Astrocyte (in vitro differentiated cells and primary cell): ENCODE measurements around the gene GPD2.

Source experiments
- EZH2 ChIP-seq: IDR thresholded peaks from 2 replicates; pipeline ENCODE4 v1.6.1; 2012; ENCODE audit warnings: mild to moderate bottlenecking, low read length, inconsistent platforms; ENCODE audit not compliant: insufficient read depth
- TF ChIP-seq, protein P1 (sequence below): IDR thresholded peaks from 2 replicates; pipeline ENCODE4 v1.5.1; 2011; ENCODE audit warnings: low read depth, mild to moderate bottlenecking, inconsistent platforms, low read length, moderate library complexity; ENCODE audit not compliant: insufficient read depth

DNA sequence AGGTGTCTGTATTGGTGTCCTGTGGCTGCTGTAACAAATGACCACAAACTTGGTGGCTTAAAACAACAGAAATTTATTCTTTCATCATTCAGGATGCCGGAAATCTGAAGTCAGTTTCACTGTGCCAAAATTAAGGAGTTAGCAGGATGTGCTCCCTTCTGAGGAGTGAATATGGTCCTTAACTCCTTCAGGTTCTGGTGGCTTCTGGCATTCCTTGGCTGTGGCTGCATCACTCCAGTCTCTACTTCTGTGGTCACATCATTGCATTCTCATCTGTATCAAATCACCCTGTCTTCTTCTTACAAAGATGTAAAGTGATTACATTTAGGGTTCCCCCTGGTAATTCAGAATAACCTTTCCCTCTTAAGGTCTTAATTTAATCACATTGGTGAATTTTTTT, 12.6 kb downstream of the GPD2 start:
- TF ChIP-seq, protein P1, sequence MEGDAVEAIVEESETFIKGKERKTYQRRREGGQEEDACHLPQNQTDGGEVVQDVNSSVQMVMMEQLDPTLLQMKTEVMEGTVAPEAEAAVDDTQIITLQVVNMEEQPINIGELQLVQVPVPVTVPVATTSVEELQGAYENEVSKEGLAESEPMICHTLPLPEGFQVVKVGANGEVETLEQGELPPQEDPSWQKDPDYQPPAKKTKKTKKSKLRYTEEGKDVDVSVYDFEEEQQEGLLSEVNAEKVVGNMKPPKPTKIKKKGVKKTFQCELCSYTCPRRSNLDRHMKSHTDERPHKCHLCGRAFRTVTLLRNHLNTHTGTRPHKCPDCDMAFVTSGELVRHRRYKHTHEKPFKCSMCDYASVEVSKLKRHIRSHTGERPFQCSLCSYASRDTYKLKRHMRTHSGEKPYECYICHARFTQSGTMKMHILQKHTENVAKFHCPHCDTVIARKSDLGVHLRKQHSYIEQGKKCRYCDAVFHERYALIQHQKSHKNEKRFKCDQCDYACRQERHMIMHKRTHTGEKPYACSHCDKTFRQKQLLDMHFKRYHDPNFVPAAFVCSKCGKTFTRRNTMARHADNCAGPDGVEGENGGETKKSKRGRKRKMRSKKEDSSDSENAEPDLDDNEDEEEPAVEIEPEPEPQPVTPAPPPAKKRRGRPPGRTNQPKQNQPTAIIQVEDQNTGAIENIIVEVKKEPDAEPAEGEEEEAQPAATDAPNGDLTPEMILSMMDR, result no peak
- no peak for TF ChIP-seq EZH2
